H9 (cell line): ENCODE data around the gene DHRS7C. TPM values are rescaled to one million over a fixed set of nuclear protein-coding genes. Genes with fewer than 3 reads are reported as not detected.

ENCODE experiments used
- DNase-seq: peaks from one replicate; pipeline ENCODE4 v3.0.0-alpha.2; 2017
- H2AFZ ChIP-seq: one replicate; pipeline ENCODE4 v1.6.1; 2013; ENCODE audit warnings: mild to moderate bottlenecking, low read length, control low read depth, moderate library complexity
- H2AK5ac ChIP-seq: 2 replicates; pipeline ENCODE4 v1.6.1; 2013; ENCODE audit warnings: low read length, control low read depth, mixed read lengths; ENCODE audit not compliant: insufficient read length
- H2BK120ac ChIP-seq: one replicate; pipeline ENCODE4 v1.6.1; 2013; ENCODE audit warnings: low read depth, mild to moderate bottlenecking, low read length, control low read depth, inconsistent platforms; ENCODE audit not compliant: poor library complexity, severe bottlenecking
- H2BK12ac ChIP-seq: 2 replicates; pipeline ENCODE4 v1.6.1; 2013; ENCODE audit warnings: low read length, control low read depth, mixed read lengths, low read depth; ENCODE audit not compliant: insufficient read length
- H2BK15ac ChIP-seq: 2 replicates; pipeline ENCODE4 v1.6.1; 2013; ENCODE audit warnings: low read depth, low read length, control low read depth
- H2BK20ac ChIP-seq: one replicate; pipeline ENCODE4 v1.6.1; 2013; ENCODE audit warnings: low read depth, mild to moderate bottlenecking, low read length, control low read depth, inconsistent platforms; ENCODE audit not compliant: poor library complexity, severe bottlenecking
- H2BK5ac ChIP-seq: 2 replicates; pipeline ENCODE4 v1.6.1; 2013; ENCODE audit warnings: low read length, control low read depth, mixed read lengths; ENCODE audit not compliant: insufficient read length
- H3K14ac ChIP-seq: 2 replicates; pipeline ENCODE4 v1.6.1; 2013; ENCODE audit warnings: low read length, control low read depth; ENCODE audit not compliant: insufficient read depth
- H3K18ac ChIP-seq: 2 replicates; pipeline ENCODE4 v1.6.1; 2013; ENCODE audit warnings: low read depth, mild to moderate bottlenecking, mixed read lengths, low read length, control low read depth; ENCODE audit not compliant: insufficient read length
- H3K23ac ChIP-seq: 2 replicates; pipeline ENCODE4 v1.6.1; 2013; ENCODE audit warnings: low read length, control low read depth, mixed read lengths, low read depth; ENCODE audit not compliant: insufficient read length
- H3K23me2 ChIP-seq: 2 replicates; pipeline ENCODE4 v1.6.1; 2013; ENCODE audit warnings: low read depth, mild to moderate bottlenecking, mixed read lengths, low read length, control low read depth; ENCODE audit not compliant: insufficient read length, poor library complexity, severe bottlenecking
- H3K27ac ChIP-seq: 2 replicates; pipeline ENCODE4 v1.5.1; 2013; ENCODE audit warnings: low read length, control low read depth, mixed read lengths, low read depth; ENCODE audit not compliant: insufficient read length
- H3K27me3 ChIP-seq: 2 replicates; pipeline ENCODE4 v1.6.1; 2013; ENCODE audit warnings: low read length, control low read depth, inconsistent platforms; ENCODE audit not compliant: insufficient read depth
- H3K4ac ChIP-seq: 2 replicates; pipeline ENCODE4 v1.6.1; 2013; ENCODE audit warnings: low read depth, mild to moderate bottlenecking, control low read depth, inconsistent platforms, low read length, moderate library complexity
- H3K4me1 ChIP-seq: 2 replicates; pipeline ENCODE4 v1.6.1; 2013; ENCODE audit warnings: low read length, control low read depth, inconsistent platforms; ENCODE audit not compliant: insufficient read depth
- H3K4me2 ChIP-seq: 2 replicates; pipeline ENCODE4 v1.6.1; 2013; ENCODE audit warnings: low read length, control low read depth, mixed read lengths; ENCODE audit not compliant: insufficient read length, insufficient read depth
- H3K56ac ChIP-seq: 2 replicates; pipeline ENCODE4 v1.6.1; 2013; ENCODE audit warnings: low read depth, mild to moderate bottlenecking, mixed read lengths, low read length, control low read depth; ENCODE audit not compliant: insufficient read length
- H3K79me1 ChIP-seq: 2 replicates; pipeline ENCODE4 v1.6.1; 2013; ENCODE audit warnings: low read depth, mild to moderate bottlenecking, moderate library complexity, low read length, control low read depth, inconsistent platforms; ENCODE audit not compliant: insufficient read depth, poor library complexity, severe bottlenecking
- H3K79me2 ChIP-seq: 2 replicates; pipeline ENCODE4 v1.6.1; 2013; ENCODE audit warnings: low read length, control low read depth, inconsistent platforms; ENCODE audit not compliant: insufficient read depth
- H3K9ac ChIP-seq: 2 replicates; pipeline ENCODE4 v1.6.1; 2013; ENCODE audit warnings: low read length, control low read depth, mixed read lengths; ENCODE audit not compliant: insufficient read length; ENCODE audit errors: extremely low read depth
- H3K9me3 ChIP-seq: one replicate; pipeline ENCODE4 v1.6.1; 2013; ENCODE audit warnings: low read depth, low read length, inconsistent platforms; ENCODE audit not compliant: control insufficient read depth
- H3T11ph ChIP-seq: one replicate; pipeline ENCODE4 v1.6.1; 2013; ENCODE audit warnings: mild to moderate bottlenecking, low read length, control low read depth, inconsistent platforms
- H4K20me1 ChIP-seq: one replicate; pipeline ENCODE4 v1.6.1; 2013; ENCODE audit not compliant: control insufficient read depth, insufficient read length, insufficient read depth
- H4K5ac ChIP-seq: 2 replicates; pipeline ENCODE4 v1.6.1; 2013; ENCODE audit warnings: low read depth, mild to moderate bottlenecking, mixed read lengths, low read length, control low read depth; ENCODE audit not compliant: insufficient read length
- H4K8ac ChIP-seq: replicated peaks from 2 replicates; pipeline ENCODE4 v1.6.1; 2013; ENCODE audit warnings: low read length, control low read depth, mixed read lengths, low read depth; ENCODE audit not compliant: insufficient read length
- H4K91ac ChIP-seq: 2 replicates; pipeline ENCODE4 v1.6.1; 2013; ENCODE audit warnings: low read depth, mild to moderate bottlenecking, moderate library complexity, mixed read lengths, low read length, control low read depth; ENCODE audit not compliant: insufficient read length
- H3K27ac Mint-ChIP-seq, 3 experiments: 2 replicates in 2 of 3; 3 replicates in 1 of 3; pipeline ENCODE4 v1.8.0; 2020 to 2021; ENCODE audit warnings: mixed read lengths in 3 of 3, mild to moderate bottlenecking in 1 of 3, moderate library complexity in 1 of 3
- H3K27me3 Mint-ChIP-seq: 2 replicates; pipeline ENCODE4 v1.8.0; 2021; ENCODE audit warnings: low read depth, mild to moderate bottlenecking, moderate library complexity, mixed read lengths
- H3K36me3 Mint-ChIP-seq, 3 experiments: 2 replicates in 2 of 3; 3 replicates in 1 of 3; pipeline ENCODE4 v1.8.0; 2020 to 2021; ENCODE audit warnings: low read depth in 3 of 3, mixed read lengths in 3 of 3; ENCODE audit not compliant: insufficient read depth in 1 of 3
- H3K4me1 Mint-ChIP-seq, 2 experiments: 2 replicates each; pipeline ENCODE4 v1.8.0; 2020; ENCODE audit warnings: mixed read lengths in 2 of 2
- H3K4me3 Mint-ChIP-seq, 2 experiments: 2 replicates in 1 of 2; 3 replicates in 1 of 2; pipeline ENCODE4 v1.8.0; 2020 to 2021; ENCODE audit warnings: mild to moderate bottlenecking in 2 of 2, mixed read lengths in 2 of 2, moderate library complexity in 1 of 2
- H3K9me3 Mint-ChIP-seq, 2 experiments: 2 replicates in 1 of 2; 3 replicates in 1 of 2; pipeline ENCODE4 v1.8.0; 2020; ENCODE audit warnings: mild to moderate bottlenecking in 2 of 2, mixed read lengths in 2 of 2, moderate library complexity in 1 of 2
- WGBS: extraction: QIAGEN DNeasy Blood & Tissue Kit; methylation state at CpG from one replicate; pipeline ENCODE4 v1.1.7; 2013; ENCODE audit warnings: missing lambda C conversion rate, low lambda C conversion rate, mixed read lengths; ENCODE audit not compliant: insufficient read length; ENCODE audit errors: extremely low coverage; 5-methylcytosine and 5-hydroxymethylcytosine counted together
- total RNA-seq: library from RNA; stranded (reverse); gene quantifications from 2 replicates; pipeline ENCODE4 v1.2.1, GENCODE V29; 2021
- TF ChIP-seq, protein P1 (sequence below): fragments of 200-600 bp; sonication (generic); conservative IDR thresholded peaks from 3 replicates; pipeline ENCODE4 v1.8.0; 2021; ENCODE audit warnings: antibody characterized with exemption, mild to moderate bottlenecking

The DHRS7C gene
- total RNA-seq, 1 experiment from 2014 or later, result not detected

GRCh38 chr17:9783050-9783449 lies 8.3 kb downstream of the DHRS7C start:
- Histone ChIP-seq H3K23me2 (no peaks in the 10 kb centered on the region), H3K27ac (no peak overlapping the region), H3K79me1 (no peaks in the 10 kb centered on the region), H4K8ac (no peak overlapping the region), H4K5ac (no peak overlapping the region), H3T11ph (no peak overlapping the region), H3K79me2 (no peaks in the 10 kb centered on the region), H2BK12ac (no peak overlapping the region), H3K18ac (no peak overlapping the region), H3K4ac (no peak overlapping the region), H2BK5ac (no peak overlapping the region), H2AFZ (no peak overlapping the region), H2BK15ac (no peak overlapping the region), H2BK120ac (no peak overlapping the region), H3K14ac (no peak overlapping the region), H3K27me3 (no peaks in the 10 kb centered on the region), H2BK20ac (no peak overlapping the region), H3K9me3 (no peaks in the 10 kb centered on the region), H2AK5ac (no peak overlapping the region), H3K4me1 (no peaks in the 10 kb centered on the region), H3K56ac (no peak overlapping the region), H3K9ac (no peak overlapping the region), H4K91ac (no peak overlapping the region), H3K4me2 (no peak overlapping the region), H4K20me1 (no peaks in the 10 kb centered on the region), H3K23ac (no peak overlapping the region)
- Mint-ChIP-seq H3K27me3 (peaks cover 6% of the 10 kb centered on the region), H3K4me1 (peaks cover 0 to 2% of the 10 kb centered on the region in 2 experiments; a peak in 2 of 4 replicates), H3K27ac (no peak overlapping the region), H3K9me3 (no peaks in the 10 kb centered on the region), H3K36me3 (no peaks in the 10 kb centered on the region), H3K4me3 (no peak overlapping the region)
- no CpG with 5 or more reads among the region's 4 CpGs for WGBS
- TF ChIP-seq, protein P1, sequence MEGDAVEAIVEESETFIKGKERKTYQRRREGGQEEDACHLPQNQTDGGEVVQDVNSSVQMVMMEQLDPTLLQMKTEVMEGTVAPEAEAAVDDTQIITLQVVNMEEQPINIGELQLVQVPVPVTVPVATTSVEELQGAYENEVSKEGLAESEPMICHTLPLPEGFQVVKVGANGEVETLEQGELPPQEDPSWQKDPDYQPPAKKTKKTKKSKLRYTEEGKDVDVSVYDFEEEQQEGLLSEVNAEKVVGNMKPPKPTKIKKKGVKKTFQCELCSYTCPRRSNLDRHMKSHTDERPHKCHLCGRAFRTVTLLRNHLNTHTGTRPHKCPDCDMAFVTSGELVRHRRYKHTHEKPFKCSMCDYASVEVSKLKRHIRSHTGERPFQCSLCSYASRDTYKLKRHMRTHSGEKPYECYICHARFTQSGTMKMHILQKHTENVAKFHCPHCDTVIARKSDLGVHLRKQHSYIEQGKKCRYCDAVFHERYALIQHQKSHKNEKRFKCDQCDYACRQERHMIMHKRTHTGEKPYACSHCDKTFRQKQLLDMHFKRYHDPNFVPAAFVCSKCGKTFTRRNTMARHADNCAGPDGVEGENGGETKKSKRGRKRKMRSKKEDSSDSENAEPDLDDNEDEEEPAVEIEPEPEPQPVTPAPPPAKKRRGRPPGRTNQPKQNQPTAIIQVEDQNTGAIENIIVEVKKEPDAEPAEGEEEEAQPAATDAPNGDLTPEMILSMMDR, result no peak
- no peak for DNase-seq
